Measurements from ENCODE around the gene CBX2.

Gene CBX2

DNA sequence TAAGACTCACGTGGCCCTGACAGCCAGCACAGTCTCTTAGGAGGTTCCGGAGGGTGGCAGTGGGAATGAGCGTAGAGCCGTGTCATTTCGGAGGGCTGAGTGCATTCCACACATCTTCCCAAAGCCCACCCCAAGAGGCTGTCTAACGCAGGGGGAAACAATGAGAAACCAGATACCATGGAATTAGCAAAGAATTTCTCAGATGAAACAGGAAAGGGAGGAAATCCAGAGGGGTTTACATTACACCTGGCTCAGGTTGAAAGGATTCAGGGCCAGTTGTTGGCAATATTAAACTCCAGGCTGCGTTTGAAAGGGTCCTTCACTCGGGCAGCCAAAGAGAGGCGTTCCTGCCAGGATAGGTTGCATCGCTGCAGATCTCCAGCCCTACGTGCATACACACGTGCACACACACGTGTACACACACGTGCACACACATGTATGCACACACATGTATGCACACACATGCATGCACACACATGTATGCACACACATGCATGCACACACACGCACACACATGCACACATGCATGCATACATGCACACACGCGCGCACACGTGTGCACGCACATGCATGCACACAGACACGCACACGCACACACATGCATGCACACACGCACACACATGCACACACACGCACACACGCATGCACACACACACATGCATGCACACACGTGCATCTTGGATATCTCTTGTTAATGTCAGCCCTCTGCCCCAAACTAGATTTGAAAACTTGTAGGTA lies 49.1 kb downstream of the CBX2 start:
- H3K4me3 ChIP-seq (ENCODE audit: low read depth, low read length) = no peak overlapping the region
- H3K4me1 ChIP-seq (ENCODE audit: control insufficient read depth, insufficient read depth, low read length) = peaks cover 8% of the 10 kb centered on the region
- H3K36me3 ChIP-seq (ENCODE audit: control insufficient read depth, insufficient read depth, low read length) = no peaks in the 10 kb centered on the region
- no peak overlapping the region for H3K9ac ChIP-seq (ENCODE audit: low read depth, low read length)
- peaks cover 84% of the 10 kb centered on the region for H3K27me3 ChIP-seq (ENCODE audit: control insufficient read depth, insufficient read depth, low read length)
- no peaks in the 10 kb centered on the region for H3K9me3 ChIP-seq (ENCODE audit: control insufficient read depth, insufficient read depth, low read length)

DNA sequence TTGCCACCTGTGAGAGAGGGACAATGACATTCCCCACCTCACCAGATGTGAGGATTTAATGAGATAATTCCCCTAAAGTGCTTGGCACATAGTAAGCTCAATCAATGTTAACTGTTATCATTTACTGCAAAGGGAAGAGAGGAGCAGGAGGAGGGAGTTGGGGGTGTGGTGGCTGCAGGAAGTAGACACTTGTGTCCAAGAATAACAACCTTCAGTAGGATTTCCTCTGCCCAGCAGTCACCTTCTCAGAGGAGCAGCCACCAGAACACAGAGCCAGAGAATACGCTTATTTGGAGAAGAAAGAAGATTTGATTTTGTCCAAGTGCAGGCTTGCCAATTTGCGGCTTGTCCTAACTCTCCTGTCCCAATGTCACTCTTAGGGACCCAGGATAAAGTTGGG lies 51.1 kb downstream of the CBX2 start:
- Histone ChIP-seq H3K36me3 (ENCODE audit: control insufficient read depth, insufficient read depth, low read length) (no peaks in the 10 kb centered on the region), H3K4me1 (ENCODE audit: control insufficient read depth, insufficient read depth, low read length) (peaks cover 11% of the 10 kb centered on the region), H3K4me3 (ENCODE audit: low read depth, low read length) (no peak overlapping the region), H3K27me3 (ENCODE audit: control insufficient read depth, insufficient read depth, low read length) (peaks cover 86% of the 10 kb centered on the region), H3K9ac (ENCODE audit: low read depth, low read length) (no peak overlapping the region), H3K9me3 (ENCODE audit: control insufficient read depth, insufficient read depth, low read length) (no peaks in the 10 kb centered on the region)

- peaks cover 11% of the 10 kb centered on the region for H3K4me1 ChIP-seq (ENCODE audit: control insufficient read depth, insufficient read depth, low read length)
Measured at GRCh38 chr17:79829457-79829856, 51.5 kb downstream of the CBX2 start.

GRCh38 chr17:79830303-79830702 lies 52.4 kb downstream of the CBX2 start:
- H3K4me1 ChIP-seq (ENCODE audit: control insufficient read depth, insufficient read depth, low read length) = peaks cover 11% of the 10 kb centered on the region
- no peak overlapping the region for H3K9ac ChIP-seq (ENCODE audit: low read depth, low read length)
- H3K36me3 ChIP-seq (ENCODE audit: control insufficient read depth, insufficient read depth, low read length) = no peaks in the 10 kb centered on the region
- H3K9me3 ChIP-seq (ENCODE audit: control insufficient read depth, insufficient read depth, low read length) = no peaks in the 10 kb centered on the region
- no peak overlapping the region for H3K4me3 ChIP-seq (ENCODE audit: low read depth, low read length)
- peaks cover 87% of the 10 kb centered on the region for H3K27me3 ChIP-seq (ENCODE audit: control insufficient read depth, insufficient read depth, low read length)

More at GRCh38 chr17:79829457-79829856, 51.5 kb downstream of the CBX2 start:
- peaks cover 87% of the 10 kb centered on the region for H3K27me3 ChIP-seq (ENCODE audit: control insufficient read depth, insufficient read depth, low read length)
- no peaks in the 10 kb centered on the region for H3K9me3 ChIP-seq (ENCODE audit: control insufficient read depth, insufficient read depth, low read length)
- H3K4me3 ChIP-seq (ENCODE audit: low read depth, low read length) = no peak overlapping the region
- no peak overlapping the region for H3K9ac ChIP-seq (ENCODE audit: low read depth, low read length)
- no peaks in the 10 kb centered on the region for H3K36me3 ChIP-seq (ENCODE audit: control insufficient read depth, insufficient read depth, low read length)

GRCh38 chr17:79830763-79831264 lies 52.9 kb downstream of the CBX2 start:
- Histone ChIP-seq H3K36me3 (ENCODE audit: control insufficient read depth, insufficient read depth, low read length) (no peaks in the 10 kb centered on the region), H3K9me3 (ENCODE audit: control insufficient read depth, insufficient read depth, low read length) (no peaks in the 10 kb centered on the region), H3K9ac (ENCODE audit: low read depth, low read length) (no peak overlapping the region), H3K4me1 (ENCODE audit: control insufficient read depth, insufficient read depth, low read length) (peaks cover 11% of the 10 kb centered on the region), H3K4me3 (ENCODE audit: low read depth, low read length) (no peak overlapping the region), H3K27me3 (ENCODE audit: control insufficient read depth, insufficient read depth, low read length) (peaks cover 85% of the 10 kb centered on the region)

- H3K27me3 ChIP-seq (ENCODE audit: control insufficient read depth, insufficient read depth, low read length) = peaks cover 81% of the 10 kb centered on the region
Measured at GRCh38 chr17:79831265-79832217, 53.6 kb downstream of the CBX2 start.

GRCh38 chr17:79832218-79833109 lies 54.5 kb downstream of the CBX2 start:
- peaks cover 78% of the 10 kb centered on the region for H3K27me3 ChIP-seq (ENCODE audit: control insufficient read depth, insufficient read depth, low read length)
- H3K9ac ChIP-seq (ENCODE audit: low read depth, low read length) = no peak overlapping the region
- H3K4me3 ChIP-seq (ENCODE audit: low read depth, low read length) = peak overlapping the region; percentile 30
- H3K4me1 ChIP-seq (ENCODE audit: control insufficient read depth, insufficient read depth, low read length) = peaks cover 14% of the 10 kb centered on the region
- no peaks in the 10 kb centered on the region for H3K36me3 ChIP-seq (ENCODE audit: control insufficient read depth, insufficient read depth, low read length)
- no peaks in the 10 kb centered on the region for H3K9me3 ChIP-seq (ENCODE audit: control insufficient read depth, insufficient read depth, low read length)

More at GRCh38 chr17:79831265-79832217, 53.6 kb downstream of the CBX2 start:
- Histone ChIP-seq H3K4me1 (ENCODE audit: control insufficient read depth, insufficient read depth, low read length) (peaks cover 11% of the 10 kb centered on the region), H3K4me3 (ENCODE audit: low read depth, low read length) (peak overlapping the region; percentile 43), H3K36me3 (ENCODE audit: control insufficient read depth, insufficient read depth, low read length) (no peaks in the 10 kb centered on the region), H3K9ac (ENCODE audit: low read depth, low read length) (no peak overlapping the region), H3K9me3 (ENCODE audit: control insufficient read depth, insufficient read depth, low read length) (no peaks in the 10 kb centered on the region)

GRCh38 chr17:79833110-79833450 lies 55.1 kb downstream of the CBX2 start:
- Histone ChIP-seq H3K9ac (ENCODE audit: low read depth, low read length) (no peak overlapping the region), H3K4me3 (ENCODE audit: low read depth, low read length) (no peak overlapping the region), H3K36me3 (ENCODE audit: control insufficient read depth, insufficient read depth, low read length) (no peaks in the 10 kb centered on the region), H3K9me3 (ENCODE audit: control insufficient read depth, insufficient read depth, low read length) (no peaks in the 10 kb centered on the region), H3K27me3 (ENCODE audit: control insufficient read depth, insufficient read depth, low read length) (peaks cover 80% of the 10 kb centered on the region), H3K4me1 (ENCODE audit: control insufficient read depth, insufficient read depth, low read length) (peaks cover 14% of the 10 kb centered on the region)

DNA sequence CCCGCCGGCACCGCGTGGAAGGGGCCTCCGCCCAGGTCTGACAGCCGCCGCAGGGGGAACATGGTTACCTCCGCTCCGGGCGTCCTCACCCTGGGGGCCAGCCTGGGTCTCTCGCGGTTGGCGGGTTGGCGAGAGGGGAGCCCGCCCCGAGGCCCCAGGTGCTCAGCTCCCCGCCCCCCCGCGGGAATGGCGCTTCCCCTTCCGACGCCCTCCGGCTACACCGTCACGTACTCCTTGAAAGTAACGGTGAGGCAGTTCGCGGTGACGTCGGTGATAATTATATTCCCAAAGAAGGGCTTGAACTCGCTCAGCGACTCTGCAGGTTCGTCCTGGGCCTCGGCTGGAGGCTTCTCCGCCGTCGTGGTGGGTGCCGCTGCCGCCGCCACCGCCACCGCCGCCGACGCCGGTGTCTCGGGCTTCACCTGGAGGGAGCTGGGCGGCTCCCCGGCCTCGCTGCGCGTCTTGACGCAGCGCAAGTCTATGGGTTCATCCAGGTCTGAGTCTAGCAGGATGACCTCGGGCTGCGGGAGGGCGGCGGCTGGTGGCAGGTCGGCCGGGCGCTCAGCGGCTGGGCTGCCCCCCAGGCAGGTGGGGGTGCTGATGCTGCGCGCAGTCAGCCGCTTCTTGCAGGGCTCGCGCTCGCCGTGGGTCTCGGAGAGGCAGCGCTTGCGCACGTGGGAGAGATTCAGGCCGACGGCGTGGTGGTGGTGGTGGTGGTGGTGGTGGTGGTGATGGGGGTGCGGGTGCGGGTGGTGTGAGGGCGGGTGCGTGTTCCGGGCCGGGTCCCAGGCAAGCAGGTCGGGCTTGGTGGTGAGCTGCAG lies 56.0 kb downstream of the CBX2 start:
- peak overlapping the region; percentile 39 for H3K4me3 ChIP-seq (ENCODE audit: low read depth, low read length)
- H3K36me3 ChIP-seq (ENCODE audit: control insufficient read depth, insufficient read depth, low read length) = no peaks in the 10 kb centered on the region

GRCh38 chr17:79834565-79835469 lies 56.9 kb downstream of the CBX2 start:
- Histone ChIP-seq H3K4me1 (ENCODE audit: control insufficient read depth, insufficient read depth, low read length) (peaks cover 14% of the 10 kb centered on the region), H3K9me3 (ENCODE audit: control insufficient read depth, insufficient read depth, low read length) (no peaks in the 10 kb centered on the region), H3K4me3 (ENCODE audit: low read depth, low read length) (peak overlapping the region; percentile 39), H3K36me3 (ENCODE audit: control insufficient read depth, insufficient read depth, low read length) (no peaks in the 10 kb centered on the region), H3K9ac (ENCODE audit: low read depth, low read length) (no peak overlapping the region), H3K27me3 (ENCODE audit: control insufficient read depth, insufficient read depth, low read length) (peaks cover 64% of the 10 kb centered on the region)

More for the DNA sequence above, 56.0 kb downstream of the CBX2 start:
- Histone ChIP-seq H3K27me3 (ENCODE audit: control insufficient read depth, insufficient read depth, low read length) (peaks cover 72% of the 10 kb centered on the region), H3K9me3 (ENCODE audit: control insufficient read depth, insufficient read depth, low read length) (no peaks in the 10 kb centered on the region), H3K4me1 (ENCODE audit: control insufficient read depth, insufficient read depth, low read length) (peaks cover 14% of the 10 kb centered on the region), H3K9ac (ENCODE audit: low read depth, low read length) (no peak overlapping the region)
